IPS-NIHi7 (cell line): ENCODE measurements around the gene COPS7A.

Experiments used
- DNase-seq: peaks from one replicate; pipeline ENCODE4 v3.0.0; 2012; ENCODE audit warnings: mixed read lengths; ENCODE audit errors: extremely low spot score

COPS7A gene

DNA sequence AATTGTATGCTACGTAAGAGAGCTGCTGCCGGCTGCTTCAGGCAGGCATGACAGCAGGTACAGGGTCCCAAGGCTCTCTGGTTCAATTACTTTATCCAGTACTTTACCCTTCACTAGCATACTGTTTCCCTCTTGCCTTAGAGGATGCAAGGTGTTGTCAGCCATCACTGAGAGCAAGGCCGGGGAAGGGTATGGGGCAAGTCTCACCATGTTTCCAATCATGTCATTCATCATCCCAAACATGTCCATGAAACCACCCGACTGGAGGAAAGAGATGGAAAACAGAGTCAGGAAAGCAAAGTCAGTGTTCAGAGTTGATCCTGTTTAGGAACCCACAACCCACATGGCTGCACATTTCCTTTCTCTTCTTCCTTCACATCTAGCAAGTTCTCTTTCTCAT lies 26.7 kb downstream of the COPS7A start:
- no peak for DNase-seq

GRCh38 chr12:6751767-6752166 lies 27.9 kb downstream of the COPS7A start:
- DNase-seq: no peak

GRCh38 chr12:6752167-6752920 lies 28.5 kb downstream of the COPS7A start:
- peak; percentile 62 for DNase-seq

GRCh38 chr12:6752921-6753771 lies 29.3 kb downstream of the COPS7A start, which contains the start of gene MLF2:
MLF2 (minus strand) TSS chr12:6753141; CDS start chr12:6752334, 807 bp downstream.
- DNase-seq: peak; percentile 97

DNA sequence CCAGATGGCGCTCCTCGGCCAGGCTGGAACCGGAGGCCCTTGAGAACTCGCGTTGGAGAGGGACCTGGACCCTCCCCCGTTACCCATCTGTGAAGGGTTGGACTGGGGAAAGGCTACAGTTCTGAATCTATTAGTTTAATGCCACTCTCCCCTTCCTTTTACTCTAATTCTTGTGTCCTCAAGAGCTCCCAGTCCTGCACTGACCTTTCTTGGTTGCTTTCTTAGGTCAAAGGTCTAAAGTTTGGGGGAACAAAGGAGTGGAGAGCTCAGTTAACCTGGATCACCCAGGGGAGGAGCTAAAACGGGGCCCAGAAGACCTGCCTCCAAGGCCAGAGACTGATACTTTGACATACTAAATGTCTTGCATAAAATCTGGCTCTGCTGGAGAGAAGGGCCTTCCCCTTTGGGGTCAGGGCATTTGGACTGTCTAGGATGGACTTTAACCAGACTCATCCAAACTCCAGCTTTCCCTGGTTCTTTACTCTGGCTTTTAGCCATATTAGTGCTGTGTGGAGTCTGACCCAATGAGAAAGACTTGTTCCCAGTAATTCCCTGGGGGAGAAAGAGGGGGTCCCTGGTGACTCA lies 30.0 kb downstream of the COPS7A start:
- peak; percentile 34 for DNase-seq

- DNase-seq: no peak
Observed at GRCh38 chr12:6754411-6754810, 30.6 kb downstream of the COPS7A start.

DNA sequence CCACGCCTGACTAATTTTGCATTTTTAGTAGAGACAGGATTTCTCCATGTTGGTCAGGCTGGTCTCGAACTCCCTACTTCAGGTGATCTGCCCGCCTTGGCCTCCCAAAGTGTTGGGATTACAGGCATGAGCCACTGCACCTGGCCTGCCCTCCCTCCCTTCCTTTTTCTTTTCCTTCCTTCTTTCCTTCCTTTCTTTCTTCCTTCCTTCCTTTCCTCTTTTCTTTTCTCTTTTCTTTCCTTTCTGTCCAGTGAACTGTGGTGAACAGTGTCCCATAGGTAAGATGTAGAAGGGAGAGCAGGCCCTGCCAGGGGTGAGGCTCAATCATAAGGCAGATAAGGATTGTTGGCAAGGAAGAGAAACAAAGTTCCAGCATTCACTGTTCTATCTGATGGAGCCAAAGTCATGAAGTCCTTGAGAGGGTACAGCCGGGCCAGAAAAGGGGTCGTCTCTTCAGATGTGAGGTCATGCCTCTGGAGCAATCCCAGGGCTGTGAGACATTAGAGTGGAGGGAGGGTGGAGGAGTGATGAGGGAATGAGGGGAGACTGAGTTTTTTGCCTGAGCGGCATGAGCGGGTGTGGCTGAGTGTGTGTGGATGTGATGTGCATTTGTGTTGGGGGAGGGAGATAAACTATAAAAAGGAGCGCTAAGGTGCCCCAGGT lies 33.3 kb downstream of the COPS7A start:
- DNase-seq: no peak

DNA sequence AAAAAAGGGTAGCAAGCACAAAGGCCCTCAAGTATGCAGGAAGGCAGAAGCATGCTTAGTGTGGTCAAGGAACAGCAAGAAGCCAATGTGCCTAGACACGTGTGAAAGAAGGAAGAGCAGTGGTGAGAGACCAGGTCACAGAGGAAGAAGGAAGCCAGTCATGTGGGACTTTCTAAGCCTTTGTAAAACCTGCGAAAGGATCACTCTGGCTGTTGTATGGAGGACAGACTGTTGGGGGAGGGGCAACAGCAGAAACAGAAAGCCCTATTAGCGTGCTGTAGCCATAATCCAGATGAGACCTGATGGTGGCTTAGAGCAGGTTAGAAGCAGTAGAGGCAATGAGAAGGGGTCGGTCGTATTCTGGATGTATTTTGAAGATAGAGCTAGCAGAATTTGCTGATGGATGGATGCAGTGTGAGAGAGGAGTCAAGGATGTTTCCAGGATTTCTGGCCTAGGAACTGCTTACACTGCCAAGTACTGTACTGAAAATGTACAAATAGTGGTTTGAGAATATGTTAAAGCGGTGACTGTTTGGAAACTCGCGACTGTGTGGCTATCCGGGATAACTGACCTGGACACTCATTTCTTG lies 34.8 kb downstream of the COPS7A start:
- DNase-seq: no peak

DNA sequence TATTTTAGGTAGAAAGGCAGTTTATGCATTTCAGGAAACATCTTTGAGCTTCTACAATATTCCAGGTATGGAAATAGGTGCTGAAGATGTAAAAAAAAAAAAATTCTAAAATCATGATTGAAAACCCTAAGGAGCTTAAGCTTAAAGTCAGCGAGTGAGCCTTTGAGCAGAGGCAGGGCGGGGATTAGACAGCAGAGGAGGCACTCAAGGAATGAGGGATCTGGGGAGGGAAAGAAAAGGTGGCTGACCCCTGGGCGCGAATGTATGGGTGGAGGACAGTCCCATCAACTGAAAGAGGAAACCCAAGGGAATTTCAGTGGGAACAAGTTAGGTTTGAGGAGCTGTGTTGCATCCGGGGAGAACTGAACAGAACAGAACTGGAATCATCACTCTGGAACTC lies 35.9 kb downstream of the COPS7A start:
- no peak for DNase-seq

- DNase-seq: no peak
Observed at GRCh38 chr12:6763380-6763779, 39.5 kb downstream of the COPS7A start.

GRCh38 chr12:6764011-6764828 lies 40.4 kb downstream of the COPS7A start:
- peak; percentile 95 for DNase-seq

- no peak for DNase-seq
Observed at GRCh38 chr12:6765048-6765633, 41.3 kb downstream of the COPS7A start.

GRCh38 chr12:6765634-6766581 lies 42.1 kb downstream of the COPS7A start, which contains the start of gene PTMS:
PTMS (plus strand) TSS chr12:6766363; CDS start chr12:6766706, 343 bp downstream.
- DNase-seq: peak; percentile 81

DNA sequence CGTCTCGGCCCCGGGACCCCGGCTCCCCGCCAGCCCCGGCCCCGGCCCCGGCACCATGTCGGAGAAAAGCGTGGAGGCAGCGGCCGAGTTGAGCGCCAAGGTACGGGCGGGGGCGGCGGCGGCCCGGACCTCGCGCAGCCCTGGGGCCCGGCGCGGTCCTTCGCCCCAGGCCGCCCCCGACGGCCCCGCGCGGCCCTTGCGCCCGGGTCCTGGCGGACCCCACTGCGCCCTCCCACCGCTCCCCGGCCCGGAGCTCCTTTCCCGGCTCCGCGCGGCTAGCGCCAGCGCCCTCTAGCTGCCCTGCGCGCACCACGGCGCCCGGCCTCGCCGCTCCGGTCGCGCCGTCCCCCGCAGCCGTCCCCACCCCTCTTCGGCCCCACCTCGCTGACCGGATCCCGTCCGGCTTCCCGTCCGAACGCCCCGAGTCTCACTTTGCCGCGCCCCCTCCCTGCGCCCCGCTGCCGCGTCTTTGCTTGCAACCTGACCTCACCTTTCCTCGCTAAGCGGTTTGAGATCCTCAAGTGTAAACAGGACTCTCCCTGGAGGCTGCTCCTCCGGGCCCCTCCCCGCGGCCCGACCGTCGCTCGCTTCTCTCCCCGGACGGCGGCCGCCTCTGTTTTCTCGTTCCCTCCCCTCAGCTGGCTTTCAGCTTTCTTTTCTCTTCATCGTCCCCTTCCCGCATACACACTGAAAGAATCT lies 43.0 kb downstream of the COPS7A start:
- DNase-seq: peak; percentile 65

DNA sequence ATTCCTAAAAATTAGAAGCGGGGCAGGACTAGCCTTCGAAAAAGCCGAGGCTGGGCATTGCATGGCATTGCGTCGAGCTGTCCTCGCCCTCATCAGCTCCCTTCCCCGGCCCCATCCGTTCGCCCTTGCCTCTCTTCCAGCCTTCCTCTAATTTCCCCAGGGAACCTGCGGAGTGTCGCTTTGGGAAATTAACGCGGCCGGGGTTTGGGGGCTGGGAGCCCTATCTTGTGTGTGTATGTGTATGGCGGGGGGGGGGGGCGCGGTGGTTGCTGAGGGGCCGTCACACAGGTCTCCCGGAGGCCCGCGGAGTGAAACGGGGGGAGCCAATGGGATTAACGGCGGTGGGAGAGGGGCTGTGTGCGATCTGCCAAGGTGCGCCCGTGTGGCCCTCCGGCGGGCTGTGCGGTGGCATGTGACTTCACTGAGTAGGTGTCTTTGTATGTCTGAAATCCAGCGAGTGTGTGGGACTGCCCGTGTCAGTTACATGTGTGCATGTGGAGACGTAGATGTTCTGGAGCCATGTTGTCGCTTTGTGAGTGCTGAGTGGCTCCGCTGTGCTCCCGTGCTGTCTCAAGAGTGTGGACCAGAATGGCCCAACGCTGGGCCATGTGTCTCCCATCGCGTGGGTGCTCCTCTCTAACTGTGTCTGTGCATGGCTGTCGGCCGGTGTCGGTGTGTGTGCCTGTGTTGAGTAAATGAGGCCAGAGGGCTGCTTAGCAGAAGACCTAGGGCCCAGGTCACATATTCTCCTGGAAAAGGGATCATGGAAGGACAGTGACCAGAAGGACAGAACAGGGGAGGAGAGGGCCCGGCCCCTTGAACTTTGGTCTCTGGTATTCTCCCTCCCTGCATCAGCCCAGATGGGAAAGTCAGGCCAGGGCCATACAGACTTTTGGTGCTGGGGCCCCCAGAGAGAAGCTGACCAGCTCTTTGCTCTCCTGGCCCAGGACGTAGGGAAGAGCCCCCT lies 43.8 kb downstream of the COPS7A start:
- no peak for DNase-seq

GRCh38 chr12:6768437-6768914 lies 44.6 kb downstream of the COPS7A start:
- no peak for DNase-seq

GRCh38 chr12:6768990-6769389 lies 45.1 kb downstream of the COPS7A start:
- DNase-seq: peak; percentile 67
